Measurements from ENCODE around the gene GPR161. TPM values are rescaled to one million over a fixed set of nuclear protein-coding genes. Genes with fewer than 3 reads are reported as not detected.

GPR161 gene
- total and polyA plus RNA-seq, 10 of the 15 experiments (the other 5 are each of a cell fraction or from before 2014, with no cell fraction given) = 0.07 to 0.49 (median 0.34) TPM; not detected in 2

GRCh38 chr1:168095476-168095875, 41.3 kb downstream of the GPR161 start (continued):
- TF ChIP-seq, protein P1, sequence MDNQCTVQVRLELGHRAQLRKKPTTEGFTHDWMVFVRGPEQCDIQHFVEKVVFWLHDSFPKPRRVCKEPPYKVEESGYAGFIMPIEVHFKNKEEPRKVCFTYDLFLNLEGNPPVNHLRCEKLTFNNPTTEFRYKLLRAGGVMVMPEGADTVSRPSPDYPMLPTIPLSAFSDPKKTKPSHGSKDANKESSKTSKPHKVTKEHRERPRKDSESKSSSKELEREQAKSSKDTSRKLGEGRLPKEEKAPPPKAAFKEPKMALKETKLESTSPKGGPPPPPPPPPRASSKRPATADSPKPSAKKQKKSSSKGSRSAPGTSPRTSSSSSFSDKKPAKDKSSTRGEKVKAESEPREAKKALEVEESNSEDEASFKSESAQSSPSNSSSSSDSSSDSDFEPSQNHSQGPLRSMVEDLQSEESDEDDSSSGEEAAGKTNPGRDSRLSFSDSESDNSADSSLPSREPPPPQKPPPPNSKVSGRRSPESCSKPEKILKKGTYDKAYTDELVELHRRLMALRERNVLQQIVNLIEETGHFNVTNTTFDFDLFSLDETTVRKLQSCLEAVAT (IDR thresholded peaks at IDR 0.05) = no peak
- no peak for TF ChIP-seq ZBED1 (IDR thresholded peaks at IDR 0.05; ENCODE audit: borderline replicate concordance)
- no peak for TF ChIP-seq NFYA (IDR thresholded peaks at IDR 0.05; ENCODE audit: borderline replicate concordance, low read depth, low read length)

- Histone ChIP-seq H3K4me2 (ENCODE audit: control insufficient read depth, insufficient read depth) (no peak overlapping the region), H3K9ac (ENCODE audit: control insufficient read depth, insufficient read depth, low read length) (no peak overlapping the region), H3K36me3 (ENCODE audit: control insufficient read depth in 2 of 2, insufficient read depth in 2 of 2, low read length in 1 of 2) (no peaks in the 10 kb centered on the region), H3K27me3 (replicated peaks in 1 of 2; ENCODE audit: control insufficient read depth in 2 of 2, insufficient read depth in 2 of 2, low read length in 1 of 2) (peaks cover 0 to under 1% of the 10 kb centered on the region in 2 experiments; a peak in 1 of 4 replicates), H4K20me1 (ENCODE audit: control insufficient read depth, insufficient read depth) (no peaks in the 10 kb centered on the region), H3K4me3 (no peak overlapping the region), H3K79me2 (ENCODE audit: control insufficient read depth, insufficient read depth, low read length) (no peaks in the 10 kb centered on the region), H3K27ac (ENCODE audit: control insufficient read depth, insufficient read depth) (no peak overlapping the region), H2AFZ (ENCODE audit: control insufficient read depth, low read depth, low read length) (no peak overlapping the region), H3K4me1 (ENCODE audit: control insufficient read depth, insufficient read depth, low read length) (no peaks in the 10 kb centered on the region), H3K9me3 (replicated peaks; ENCODE audit: control insufficient read depth, insufficient read depth, low read length) (no peaks in the 10 kb centered on the region)
- CTCF ChIA-PET = interaction anchor here (0.7 to 4.6 kb wide), 5 partner anchors 10 to 232 kb away, joined by 3 to 30 read pairs (median 3); no protein-coding TSS in a partner anchor
- no peak for TF ChIP-seq EGR1 (IDR thresholded peaks at IDR 0.05; ENCODE audit: borderline replicate concordance in 1 of 2, low read depth in 2 of 2, low read length in 2 of 2)
- TF ChIP-seq LARP7 (IDR thresholded peaks at IDR 0.05) = no peak
- TF ChIP-seq NFYA (IDR thresholded peaks at IDR 0.05; ENCODE audit: borderline replicate concordance, low read depth, low read length) = no peak
- TF ChIP-seq BRCA1 (IDR thresholded peaks at IDR 0.05; ENCODE audit: low read depth, low read length) = no peak
- no peak for TF ChIP-seq BCL11A (IDR thresholded peaks at IDR 0.05; ENCODE audit: low read depth, low read length)
- TF ChIP-seq ZNF622 (IDR thresholded peaks at IDR 0.05) = no peak
- TF ChIP-seq BCL3 (IDR thresholded peaks at IDR 0.05; ENCODE audit: borderline replicate concordance, insufficient read depth, low read depth, low read length, poor library complexity, severe bottlenecking) = no peak
- no peak for TF ChIP-seq PML (IDR thresholded peaks at IDR 0.05; ENCODE audit: low read length)
- TF ChIP-seq KAT2A (conservative IDR thresholded peaks at IDR 0.05; ENCODE audit: control insufficient read depth, low read depth, low read length) = no peak
- TF ChIP-seq RBBP5 (conservative IDR thresholded peaks at IDR 0.05) = no peak
- TF ChIP-seq, protein P2, sequence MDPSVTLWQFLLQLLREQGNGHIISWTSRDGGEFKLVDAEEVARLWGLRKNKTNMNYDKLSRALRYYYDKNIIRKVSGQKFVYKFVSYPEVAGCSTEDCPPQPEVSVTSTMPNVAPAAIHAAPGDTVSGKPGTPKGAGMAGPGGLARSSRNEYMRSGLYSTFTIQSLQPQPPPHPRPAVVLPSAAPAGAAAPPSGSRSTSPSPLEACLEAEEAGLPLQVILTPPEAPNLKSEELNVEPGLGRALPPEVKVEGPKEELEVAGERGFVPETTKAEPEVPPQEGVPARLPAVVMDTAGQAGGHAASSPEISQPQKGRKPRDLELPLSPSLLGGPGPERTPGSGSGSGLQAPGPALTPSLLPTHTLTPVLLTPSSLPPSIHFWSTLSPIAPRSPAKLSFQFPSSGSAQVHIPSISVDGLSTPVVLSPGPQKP (IDR thresholded peaks at IDR 0.05; ENCODE audit: low read depth, low read length) = no peak
- no peak for TF ChIP-seq PAX8 (IDR thresholded peaks at IDR 0.05)
- POLR2A ChIA-PET = interaction anchor here (0.5 kb wide), 1 partner anchor 1858 kb away, joined by 3 read pairs; no protein-coding TSS in a partner anchor
- no TSS peak for BruUV-seq (replicated peaks)
- FAIRE-seq = no peak
- WGBS (ENCODE audit: insufficient coverage, insufficient replicate concordance, low lambda C conversion rate, missing lambda C conversion rate) = 57% methylated on average over 4 of the region's 4 CpGs
- RAD21 ChIA-PET (ENCODE audit: unreplicated experiment) = interaction anchor here (0.6 to 1.0 kb wide), 3 partner anchors 11 to 171 kb away, joined by 3 to 6 read pairs (median 3); no protein-coding TSS in a partner anchor
- no peak for DNase-seq (ENCODE audit: low read depth, low spot score)
- in situ Hi-C loops (cut with MboI) = no loop called here
- SMC1A ChIA-PET (ENCODE audit: uncharacterized antibody, unreplicated experiment) = interaction anchor here (1.3 kb wide), 1 partner anchor 12 kb away, joined by 3 read pairs; no protein-coding TSS in a partner anchor
- intact Hi-C loops (cut with micrococcal nuclease; ENCODE audit: unreplicated experiment) = no loop called here
- no peak for ATAC-seq
Observed at GRCh38 chr1:168093616-168094015, 43.1 kb downstream of the GPR161 start.
